ENCODE measurements around the gene BACE2. TPM values are rescaled to one million over a fixed set of nuclear protein-coding genes. Genes with fewer than 3 reads are reported as not detected.

Gene BACE2
- total RNA-seq, 1 experiment from 2014 or later: 23.2 TPM

GRCh38 chr21:41195311-41195710 lies 27.4 kb downstream of the BACE2 start:
- intact Hi-C loops (cut with micrococcal nuclease): no loop called here
- no peak overlapping the region for H3K9ac ChIP-seq (ENCODE audit: low read length)
- H2AFZ ChIP-seq (ENCODE audit: low read depth, low read length, poor library complexity, severe bottlenecking): no peak overlapping the region
- POLR2A ChIA-PET: no interaction called here
- no peak overlapping the region for H3K4me2 ChIP-seq (ENCODE audit: low read length)
- no peaks in the 10 kb centered on the region for H3K9me3 ChIP-seq (ENCODE audit: control insufficient read depth in 1 of 2, insufficient read depth in 1 of 2, low read depth in 1 of 2, low read length in 2 of 2)
- peaks cover 2 to 13% of the 10 kb centered on the region in 2 experiments; a peak in 3 of 4 replicates for H3K4me1 ChIP-seq (ENCODE audit: control insufficient read depth in 1 of 2, insufficient read depth in 2 of 2, low read length in 2 of 2)
- no peaks in the 10 kb centered on the region for H3K27me3 ChIP-seq (ENCODE audit: insufficient read depth, low read length)
- CTCF ChIA-PET: interaction anchor here (1.8 kb wide), 1 partner anchor 25 kb away, joined by 8 read pairs; no protein-coding TSS in a partner anchor
- no peaks in the 10 kb centered on the region for H4K20me1 ChIP-seq (ENCODE audit: insufficient read depth)
- RAD21 ChIA-PET (ENCODE audit: low non-redundant PET in 1 of 2, low total read pairs in 2 of 2, uncharacterized antibody in 2 of 2, unreplicated experiment in 2 of 2): no interaction called here
- no peak overlapping the region for H3K27ac ChIP-seq (ENCODE audit: low read depth, low read length)
- H3K36me3 ChIP-seq (ENCODE audit: control insufficient read depth in 1 of 2, insufficient read depth in 2 of 2, low read length in 2 of 2): no peaks in the 10 kb centered on the region
- no TSS peak for BruUV-seq (replicated peaks)
- no peaks in the 10 kb centered on the region for H3K9me2 ChIP-seq (ENCODE audit: insufficient read depth)
- H3K79me2 ChIP-seq (ENCODE audit: insufficient read depth, low read length): no peaks in the 10 kb centered on the region
- ATAC-seq: no peak
- no peak overlapping the region for H3K4me3 ChIP-seq (replicated peaks in 1 of 2; ENCODE audit: low read depth in 1 of 2, low read length in 2 of 2)
- TF ChIP-seq SRF (IDR thresholded peaks at IDR 0.05; ENCODE audit: low read depth) (no peak), ZFX (IDR thresholded peaks at IDR 0.05) (no peak), ZNF274 (IDR thresholded peaks at IDR 0.05; ENCODE audit: low read depth, low read length) (no peak), REST (IDR thresholded peaks at IDR 0.05; ENCODE audit: low read depth) (no peak), JUND (IDR thresholded peaks at IDR 0.05) (no peak), ATF3 (IDR thresholded peaks at IDR 0.05) (no peak), CBX3 (IDR thresholded peaks at IDR 0.05; ENCODE audit: low read depth) (no peak), YY1 (IDR thresholded peaks at IDR 0.05; ENCODE audit: extremely low read depth, insufficient replicate concordance, low read depth, low read length) (no peak), CEBPB (IDR thresholded peaks at IDR 0.05; ENCODE audit: low read depth) (no peak), MAX (IDR thresholded peaks at IDR 0.05) (no peak), POLR2A (IDR thresholded peaks at IDR 0.05; ENCODE audit: borderline replicate concordance, extremely low read depth, insufficient read depth, insufficient read length) (no peak), EZH2 (IDR thresholded peaks at IDR 0.05) (no peak), ELF1 (IDR thresholded peaks at IDR 0.05; ENCODE audit: borderline replicate concordance, low read depth) (no peak), CTCF (IDR thresholded peaks at IDR 0.05 in 2 of 3, conservative IDR thresholded peaks at IDR 0.05 in 1 of 3; ENCODE audit: borderline replicate concordance in 1 of 3, insufficient read depth in 1 of 3, low read depth in 2 of 3, low read length in 2 of 3) (no peak), RAD21 (IDR thresholded peaks at IDR 0.05; ENCODE audit: low read depth) (no peak), EGR1 (IDR thresholded peaks at IDR 0.05; ENCODE audit: low read depth) (no peak)
- no peak for DNase-seq (ENCODE audit: low read depth, low spot score)

Measured in HCT116 (cell line).